SIG-M5 treated with dmso at 0.1 percent for 504 hours (cell line): ENCODE results near the gene DUSP10.

Source experiments
- DNase-seq: peaks from one replicate; lab custom pipeline; 2025; ENCODE audit not compliant: unreplicated experiment; lab: John Stamatoyannopoulos, UW

Gene DUSP10

GRCh38 chr1:221655766-221656305, 86.1 kb downstream of the DUSP10 start:
- DNase-seq: no peak
